ENCODE measurements around the gene CDK5R1.

Gene CDK5R1

GRCh38 chr17:32491371-32492263, 4.8 kb downstream of the CDK5R1 start:
- no peaks in the 10 kb centered on the region for H3K9me3 Mint-ChIP-seq
- peaks cover 3% of the 10 kb centered on the region for H3K27me3 Mint-ChIP-seq (ENCODE audit: low read depth)
- peak overlapping the region in 2 of 3 experiments; percentile 46 to 66 for H3K4me3 Mint-ChIP-seq
- peaks cover 16% of the 10 kb centered on the region for H3K36me3 Mint-ChIP-seq (ENCODE audit: low read depth)
- H3K4me1 Mint-ChIP-seq, result peaks cover 58% of the 10 kb centered on the region
- TF ChIP-seq CTCF (IDR thresholded peaks at IDR 0.05; ENCODE audit: unreplicated experiment in 3 of 3), result no peak
- H3K27ac Mint-ChIP-seq, result peak overlapping the region in 1 of 3 experiments; percentile 30

GRCh38 chr17:32492264-32492589, 5.4 kb downstream of the CDK5R1 start:
- no peak for TF ChIP-seq CTCF (IDR thresholded peaks at IDR 0.05; ENCODE audit: unreplicated experiment in 3 of 3)
- H3K9me3 Mint-ChIP-seq, result no peaks in the 10 kb centered on the region
- peaks cover 3% of the 10 kb centered on the region for H3K27me3 Mint-ChIP-seq (ENCODE audit: low read depth)
- H3K4me3 Mint-ChIP-seq, result peak overlapping the region; percentile 26 to 66 (median 46)
- H3K27ac Mint-ChIP-seq, result peak overlapping the region in 1 of 3 experiments; percentile 30
- H3K4me1 Mint-ChIP-seq, result peaks cover 58% of the 10 kb centered on the region
- H3K36me3 Mint-ChIP-seq (ENCODE audit: low read depth), result peaks cover 16% of the 10 kb centered on the region

GRCh38 chr17:32492648-32493289, 6.0 kb downstream of the CDK5R1 start:
- no peak for TF ChIP-seq CTCF (IDR thresholded peaks at IDR 0.05; ENCODE audit: unreplicated experiment in 3 of 3)
- Mint-ChIP-seq H3K4me1 (peaks cover 56% of the 10 kb centered on the region), H3K27ac (no peak overlapping the region), H3K36me3 (ENCODE audit: low read depth) (peaks cover 12% of the 10 kb centered on the region), H3K4me3 (peak overlapping the region in 1 of 3 experiments; percentile 42), H3K27me3 (ENCODE audit: low read depth) (peaks cover 5% of the 10 kb centered on the region), H3K9me3 (no peaks in the 10 kb centered on the region)

DNA sequence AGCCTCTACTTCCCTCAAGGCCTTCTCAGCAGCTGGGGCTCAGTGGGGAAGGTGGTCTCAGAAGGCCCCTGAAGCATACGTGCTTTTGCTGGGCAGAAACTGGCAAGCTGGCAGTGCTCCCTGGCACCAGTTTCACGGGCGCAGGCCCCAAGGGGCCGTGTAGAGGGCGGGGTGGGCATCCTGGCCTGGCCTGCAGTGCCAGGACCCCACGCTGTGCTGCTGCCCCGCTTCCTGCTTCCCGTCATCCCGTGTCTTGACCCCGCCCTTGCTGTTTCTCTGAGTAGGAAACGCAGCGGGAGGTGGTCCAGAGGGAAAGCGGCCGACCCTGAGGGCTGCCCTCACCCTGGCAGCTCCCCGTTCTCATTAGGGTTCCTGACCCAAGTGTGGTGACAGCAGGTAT, 6.8 kb downstream of the CDK5R1 start:
- Mint-ChIP-seq H3K27me3 (ENCODE audit: low read depth) (peaks cover 10% of the 10 kb centered on the region), H3K36me3 (ENCODE audit: low read depth) (peaks cover 12% of the 10 kb centered on the region), H3K4me3 (no peak overlapping the region), H3K4me1 (peaks cover 57% of the 10 kb centered on the region), H3K27ac (no peak overlapping the region), H3K9me3 (no peaks in the 10 kb centered on the region)
- no peak for TF ChIP-seq CTCF (IDR thresholded peaks at IDR 0.05; ENCODE audit: unreplicated experiment in 3 of 3)

GRCh38 chr17:32493976-32494513, 7.3 kb downstream of the CDK5R1 start:
- Mint-ChIP-seq H3K9me3 (no peaks in the 10 kb centered on the region), H3K27ac (no peak overlapping the region), H3K36me3 (ENCODE audit: low read depth) (peaks cover 12% of the 10 kb centered on the region), H3K4me1 (peaks cover 56% of the 10 kb centered on the region), H3K4me3 (no peak overlapping the region), H3K27me3 (ENCODE audit: low read depth) (peaks cover 10% of the 10 kb centered on the region)
- no peak for TF ChIP-seq CTCF (IDR thresholded peaks at IDR 0.05; ENCODE audit: unreplicated experiment in 3 of 3)
